Ammon's horn (tissue), 1 donor: ENCODE data around the gene AGFG2.

Source experiments
- DNase-seq: peaks from one replicate; pipeline ENCODE4 v3.0.0-alpha.2; 2016; ENCODE audit warnings: low spot score

Gene AGFG2

GRCh38 chr7:100585511-100586265 lies 46.7 kb downstream of the AGFG2 start, which contains the start of gene LRCH4:
TSS of gene LRCH4 (minus strand) at chr7:100586129. CDS start at chr7:100586100, 29 bp downstream.
- DNase-seq = no peak

GRCh38 chr7:100586266-100587025 lies 47.4 kb downstream of the AGFG2 start, which contains the start of gene FBXO24:
TSS of gene FBXO24 (plus strand) at chr7:100586328. CDS start at chr7:100586626, 298 bp downstream.
- DNase-seq = peak; percentile 100

- DNase-seq = no peak
These were observed 49.4 kb downstream of the AGFG2 start for GRCh38 chr7:100588438-100588837.

- no peak for DNase-seq
These were observed 50.4 kb downstream of the AGFG2 start for GRCh38 chr7:100589341-100589947.

GRCh38 chr7:100590077-100590737 lies 51.2 kb downstream of the AGFG2 start:
- DNase-seq = no peak

GRCh38 chr7:100591596-100591995 lies 52.6 kb downstream of the AGFG2 start:
- no peak for DNase-seq

GRCh38 chr7:100595188-100595587 lies 56.2 kb downstream of the AGFG2 start:
- DNase-seq = no peak

GRCh38 chr7:100598425-100598824 lies 59.4 kb downstream of the AGFG2 start:
- DNase-seq = no peak

GRCh38 chr7:100599911-100600729 lies 61.1 kb downstream of the AGFG2 start:
- DNase-seq = no peak

- DNase-seq = no peak
These were observed 61.7 kb downstream of the AGFG2 start for GRCh38 chr7:100600730-100601038.

GRCh38 chr7:100602889-100603725 lies 64.1 kb downstream of the AGFG2 start:
- DNase-seq = no peak

- DNase-seq = no peak
These were observed 64.7 kb downstream of the AGFG2 start for GRCh38 chr7:100603726-100604027.

- peak; percentile 67 for DNase-seq
These were observed 65.3 kb downstream of the AGFG2 start for GRCh38 chr7:100604028-100604975.

- DNase-seq = no peak
These were observed 66.2 kb downstream of the AGFG2 start for GRCh38 chr7:100604976-100605911.

GRCh38 chr7:100606313-100606712 lies 67.3 kb downstream of the AGFG2 start:
- no peak for DNase-seq

GRCh38 chr7:100607111-100607510 lies 68.1 kb downstream of the AGFG2 start:
- DNase-seq = no peak

- DNase-seq = no peak
These were observed 71.0 kb downstream of the AGFG2 start for GRCh38 chr7:100609958-100610357.

GRCh38 chr7:100611983-100612729 lies 73.2 kb downstream of the AGFG2 start, which contains the start of gene MOSPD3:
TSS of gene MOSPD3 (plus strand) at chr7:100612540. CDS start at chr7:100612792, 252 bp downstream.
- DNase-seq = peak; percentile 100
